Measurements from ENCODE around the gene SULT1C2. TPM values are rescaled to one million over a fixed set of nuclear protein-coding genes. Genes with fewer than 3 reads are reported as not detected.

SULT1C2 gene
- total RNA-seq, 1 experiment from 2014 or later: 3.9 TPM

GRCh38 chr2:108257757-108258331, 30.9 kb upstream of the SULT1C2 start:
- Histone ChIP-seq H3K36me3 (ENCODE audit: control insufficient read depth in 1 of 2, insufficient read depth in 2 of 2, low read length in 2 of 2) (no peaks in the 10 kb centered on the region), H3K4me3 (replicated peaks in 1 of 2; ENCODE audit: low read depth in 1 of 2, low read length in 2 of 2) (no peak overlapping the region), H4K20me1 (ENCODE audit: insufficient read depth) (no peaks in the 10 kb centered on the region), H3K9ac (ENCODE audit: low read length) (no peak overlapping the region), H3K27me3 (ENCODE audit: insufficient read depth, low read length) (no peaks in the 10 kb centered on the region), H3K4me2 (ENCODE audit: low read length) (no peak overlapping the region), H3K9me2 (ENCODE audit: insufficient read depth) (no peaks in the 10 kb centered on the region), H2AFZ (ENCODE audit: low read depth, low read length, poor library complexity, severe bottlenecking) (no peak overlapping the region), H3K4me1 (ENCODE audit: control insufficient read depth in 1 of 2, insufficient read depth in 2 of 2, low read length in 2 of 2) (no peaks in the 10 kb centered on the region), H3K79me2 (ENCODE audit: insufficient read depth, low read length) (no peaks in the 10 kb centered on the region), H3K27ac (ENCODE audit: low read depth, low read length) (no peak overlapping the region), H3K9me3 (ENCODE audit: control insufficient read depth in 1 of 2, insufficient read depth in 1 of 2, low read depth in 1 of 2, low read length in 2 of 2) (no peaks in the 10 kb centered on the region)
- ChIA-PET RAD21 (ENCODE audit: low non-redundant PET in 1 of 2, low total read pairs in 2 of 2, uncharacterized antibody in 2 of 2, unreplicated experiment in 2 of 2) (no interaction called here), CTCF (no interaction called here), POLR2A (no interaction called here)
- TF ChIP-seq EZH2phosphoT487 (IDR thresholded peaks at IDR 0.05; ENCODE audit: borderline replicate concordance): no peak
- TF ChIP-seq CEBPB (IDR thresholded peaks at IDR 0.05; ENCODE audit: low read depth): no peak
- TF ChIP-seq POLR2AphosphoS5 (IDR thresholded peaks at IDR 0.05; ENCODE audit: low read depth, low read length): no peak
- ATAC-seq (no peak), DNase-seq (ENCODE audit: low read depth, low spot score) (no peak)
- intact Hi-C loops (cut with micrococcal nuclease): no loop called here
- no TSS peak for BruUV-seq (replicated peaks)

- DNase-seq (ENCODE audit: low read depth, low spot score) (no peak), ATAC-seq (no peak)
- Histone ChIP-seq H3K27ac (ENCODE audit: low read depth, low read length) (no peak overlapping the region), H3K36me3 (ENCODE audit: control insufficient read depth in 1 of 2, insufficient read depth in 2 of 2, low read length in 2 of 2) (no peaks in the 10 kb centered on the region), H3K79me2 (ENCODE audit: insufficient read depth, low read length) (no peaks in the 10 kb centered on the region), H3K4me1 (ENCODE audit: control insufficient read depth in 1 of 2, insufficient read depth in 2 of 2, low read length in 2 of 2) (no peaks in the 10 kb centered on the region), H3K9me2 (ENCODE audit: insufficient read depth) (no peaks in the 10 kb centered on the region), H4K20me1 (ENCODE audit: insufficient read depth) (no peaks in the 10 kb centered on the region), H3K4me3 (replicated peaks in 1 of 2; ENCODE audit: low read depth in 1 of 2, low read length in 2 of 2) (no peak overlapping the region), H3K27me3 (ENCODE audit: insufficient read depth, low read length) (peaks cover 3% of the 10 kb centered on the region; the same call in 1 of the 2 replicates), H2AFZ (ENCODE audit: low read depth, low read length, poor library complexity, severe bottlenecking) (no peak overlapping the region), H3K9me3 (ENCODE audit: control insufficient read depth in 1 of 2, insufficient read depth in 1 of 2, low read depth in 1 of 2, low read length in 2 of 2) (no peaks in the 10 kb centered on the region), H3K9ac (ENCODE audit: low read length) (no peak overlapping the region), H3K4me2 (ENCODE audit: low read length) (no peak overlapping the region)
- no peak for TF ChIP-seq CBX3 (IDR thresholded peaks at IDR 0.05; ENCODE audit: low read depth)
- no peak for TF ChIP-seq TCF7L2 (IDR thresholded peaks at IDR 0.05; ENCODE audit: borderline replicate concordance, extremely low read depth, insufficient read depth, insufficient read length)
- TF ChIP-seq SIN3A (IDR thresholded peaks at IDR 0.05; ENCODE audit: low read depth): no peak
- TF ChIP-seq POLR2A (IDR thresholded peaks at IDR 0.05; ENCODE audit: borderline replicate concordance, extremely low read depth, insufficient read depth, insufficient read length): no peak
- no peak for TF ChIP-seq MAX (IDR thresholded peaks at IDR 0.05)
- TF ChIP-seq EZH2 (IDR thresholded peaks at IDR 0.05): no peak
- intact Hi-C loops (cut with micrococcal nuclease): no loop called here
- POLR2A ChIA-PET: no interaction called here
- RAD21 ChIA-PET (ENCODE audit: low non-redundant PET in 1 of 2, low total read pairs in 2 of 2, uncharacterized antibody in 2 of 2, unreplicated experiment in 2 of 2): no interaction called here
- CTCF ChIA-PET: no interaction called here
- no TSS peak for BruUV-seq (replicated peaks)
These were observed 27.9 kb upstream of the SULT1C2 start for GRCh38 chr2:108260773-108261172.
